H1 (cell line): ENCODE measurements around the gene AGAP1. TPM values are rescaled to one million over a fixed set of nuclear protein-coding genes. Genes with fewer than 3 reads are reported as not detected.

Experiments used
- CTCF ChIA-PET: fragments of 300-600 bp; sonication (Branson Sonifier 250); formaldehyde crosslinking; loops from one replicate; lab custom pipeline; 2021; ENCODE audit not compliant: partially characterized antibody; lab: Charles Lee
- POLR2A ChIA-PET: fragments of 300-600 bp; sonication (Branson Sonifier 250); formaldehyde crosslinking; loops from one replicate; lab custom pipeline; 2021; ENCODE audit warnings: inconsistent platforms; ENCODE audit not compliant: partially characterized antibody; lab: Charles Lee
- DNase-seq, 2 experiments: peaks; one replicate each; pipeline versions ENCODE4 v3.0.0 to v3.0.0-alpha.2; 2010 to 2022; ENCODE audit warnings: low spot score in 2 of 2, low read depth in 1 of 2, mixed read lengths in 1 of 2
- FAIRE-seq: peaks from 2 replicates; lab custom pipeline; 2011; peaks lifted over from hg19 to GRCh38; lab: Jason Lieb, UNC
- H2AFZ ChIP-seq: 2 replicates; pipeline ENCODE4 v1.8.1; 2012; ENCODE audit warnings: low read length, inconsistent platforms
- H2AK5ac ChIP-seq: 2 replicates; pipeline ENCODE4 v1.6.1; 2013; ENCODE audit warnings: low read depth, low read length
- H2BK120ac ChIP-seq: replicated peaks from 2 replicates; pipeline ENCODE3; 2013; ENCODE audit warnings: low read depth, low read length, inconsistent platforms
- H2BK12ac ChIP-seq: 2 replicates; pipeline ENCODE4 v1.6.1; 2013; ENCODE audit warnings: low read depth, low read length
- H2BK15ac ChIP-seq: 2 replicates; pipeline ENCODE4 v1.6.1; 2013; ENCODE audit warnings: low read length
- H2BK20ac ChIP-seq: 2 replicates; pipeline ENCODE4 v1.6.1; 2013; ENCODE audit warnings: low read length
- H2BK5ac ChIP-seq: 2 replicates; pipeline ENCODE4 v1.6.1; 2013; ENCODE audit warnings: low read depth, low read length
- H3K14ac ChIP-seq: 2 replicates; pipeline ENCODE4 v1.6.1; 2013; ENCODE audit warnings: inconsistent platforms; ENCODE audit not compliant: insufficient read length
- H3K18ac ChIP-seq: 2 replicates; pipeline ENCODE4 v1.6.1; 2013; ENCODE audit warnings: low read length; ENCODE audit errors: extremely low read depth
- H3K23ac ChIP-seq: 2 replicates; pipeline ENCODE4 v1.6.1; 2013; ENCODE audit warnings: inconsistent platforms; ENCODE audit not compliant: insufficient read length
- H3K23me2 ChIP-seq: 2 replicates; pipeline ENCODE4 v1.6.1; 2013; ENCODE audit warnings: low read depth, low read length
- H3K27ac ChIP-seq: 2 replicates; pipeline ENCODE4 v1.6.1; 2011; ENCODE audit warnings: low read depth, low read length, inconsistent platforms
- H3K27me3 ChIP-seq, 4 experiments: replicated peaks in 1 of 4; 1 replicate in 1 of 4; 2 replicates in 3 of 4; pipeline versions ENCODE4 v1.6.1 to v1.8.1; 2011 to 2013; ENCODE audit warnings: low read length in 3 of 4, mild to moderate bottlenecking in 3 of 4, inconsistent platforms in 2 of 4, mixed read lengths in 2 of 4, moderate library complexity in 1 of 4; ENCODE audit not compliant: control insufficient read depth in 3 of 4, insufficient read depth in 3 of 4; ENCODE audit errors: extremely low read depth in 1 of 4
- H3K36me3 ChIP-seq, 4 experiments: 2 replicates each; pipeline versions ENCODE4 v1.6.1 to v1.8.1; 2011 to 2013; ENCODE audit warnings: mild to moderate bottlenecking in 4 of 4, low read length in 3 of 4, moderate library complexity in 2 of 4, control low read depth in 1 of 4, inconsistent platforms in 1 of 4; ENCODE audit not compliant: insufficient read depth in 4 of 4, control insufficient read depth in 2 of 4
- H3K4ac ChIP-seq: replicated peaks from 2 replicates; pipeline ENCODE3; 2013; ENCODE audit warnings: low read length, low read depth, mixed read lengths, inconsistent platforms; ENCODE audit not compliant: insufficient read length
- H3K4me1 ChIP-seq, 4 experiments: replicated peaks in 1 of 4; 1 replicate in 1 of 4; 2 replicates in 3 of 4; pipeline versions ENCODE4 v1.6.1 to v1.8.1; 2011 to 2013; ENCODE audit warnings: low read length in 3 of 4, inconsistent platforms in 2 of 4, mixed read lengths in 1 of 4; ENCODE audit not compliant: insufficient read depth in 4 of 4, control insufficient read depth in 3 of 4
- H3K4me2 ChIP-seq, 2 experiments: 2 replicates each; pipeline versions ENCODE4 v1.6.1 to v1.8.1; 2011 to 2013; ENCODE audit warnings: low read depth in 2 of 2, low read length in 2 of 2, control low read depth in 1 of 2, inconsistent platforms in 1 of 2, mild to moderate bottlenecking in 1 of 2; ENCODE audit not compliant: insufficient read depth in 1 of 2
- H3K4me3 ChIP-seq, 4 experiments: fragments of 200-600, 300-600 bp in 1 of 4; sonication (generic), shearing (Covaris generic), sonication (Bioruptor Twin) in 1 of 4; 2 replicates each; pipeline versions ENCODE4 v1.5.1 to v1.8.1; 2011 to 2016; ENCODE audit warnings: low read length in 4 of 4, low read depth in 3 of 4, control low read depth in 2 of 4, inconsistent platforms in 2 of 4, mild to moderate bottlenecking in 2 of 4, mixed read lengths in 1 of 4, moderate library complexity in 1 of 4; ENCODE audit not compliant: insufficient read depth in 2 of 4; ENCODE audit errors: extremely low read depth in 1 of 4
- H3K56ac ChIP-seq: replicated peaks from 2 replicates; pipeline ENCODE3; 2013; ENCODE audit warnings: low read depth, mild to moderate bottlenecking, mixed read lengths, low read length, inconsistent platforms; ENCODE audit not compliant: insufficient read length
- H3K79me1 ChIP-seq: 2 replicates; pipeline ENCODE4 v1.6.1; 2013; ENCODE audit warnings: low read depth, low read length, control low read depth
- H3K79me2 ChIP-seq, 2 experiments: 2 replicates each; pipeline versions ENCODE4 v1.6.1 to v1.8.1; 2012 to 2013; ENCODE audit warnings: low read length in 2 of 2, mild to moderate bottlenecking in 2 of 2, inconsistent platforms in 1 of 2; ENCODE audit not compliant: insufficient read depth in 2 of 2, control insufficient read depth in 1 of 2
- H3K9ac ChIP-seq, 4 experiments: replicated peaks in 1 of 4; 1 replicate in 1 of 4; 2 replicates in 3 of 4; pipeline versions ENCODE4 v1.6.1 to v1.8.1; 2011 to 2013; ENCODE audit warnings: low read depth in 3 of 4, low read length in 3 of 4, control low read depth in 2 of 4, mild to moderate bottlenecking in 2 of 4, moderate library complexity in 2 of 4, inconsistent platforms in 1 of 4; ENCODE audit errors: extremely low read depth in 1 of 4
- H3K9me3 ChIP-seq, 2 experiments: 2 replicates each; pipeline versions ENCODE4 v1.6.1 to v1.8.1; 2012 to 2013; ENCODE audit warnings: mild to moderate bottlenecking in 2 of 2, moderate library complexity in 2 of 2, control low read depth in 1 of 2, inconsistent platforms in 1 of 2, low read depth in 1 of 2, low read length in 1 of 2, mixed read lengths in 1 of 2; ENCODE audit not compliant: insufficient read depth in 2 of 2
- H4K20me1 ChIP-seq, 2 experiments: replicated peaks in 1 of 2; 2 replicates each; pipeline versions ENCODE3 to v1.8.1; 2011 to 2013; ENCODE audit warnings: inconsistent platforms in 2 of 2, low read length in 2 of 2, mild to moderate bottlenecking in 1 of 2; ENCODE audit not compliant: insufficient read depth in 2 of 2, control insufficient read depth in 1 of 2
- H4K5ac ChIP-seq: 2 replicates; pipeline ENCODE4 v1.6.1; 2013; ENCODE audit warnings: low read length, low read depth, mixed read lengths, inconsistent platforms; ENCODE audit not compliant: insufficient read length
- H4K8ac ChIP-seq: 2 replicates; pipeline ENCODE4 v1.8.0; 2013; ENCODE audit warnings: mild to moderate bottlenecking, moderate library complexity, low read length, inconsistent platforms; ENCODE audit not compliant: insufficient read depth; ENCODE audit errors: extremely low read depth
- H4K91ac ChIP-seq: replicated peaks from 2 replicates; pipeline ENCODE3; 2013; ENCODE audit warnings: low read length, mixed read lengths, inconsistent platforms; ENCODE audit not compliant: insufficient read length
- ATF3 ChIP-seq: IDR thresholded peaks from 2 replicates; pipeline ENCODE4 v1.6.1; 2011; ENCODE audit warnings: low read depth, mild to moderate bottlenecking, low read length; ENCODE audit not compliant: insufficient read depth
- RAD21 ChIP-seq, 2 experiments: IDR thresholded peaks in 1 of 2; conservative IDR thresholded peaks in 1 of 2; 2 replicates each; pipeline ENCODE4 v1.6.1; 2011; ENCODE audit warnings: low read depth in 2 of 2, low read length in 2 of 2, improper control_type of control experiment in 1 of 2, inconsistent platforms in 1 of 2, mild to moderate bottlenecking in 1 of 2, moderate library complexity in 1 of 2
- SRF ChIP-seq: IDR thresholded peaks from 2 replicates; pipeline ENCODE4 v1.6.1; 2011; ENCODE audit warnings: mild to moderate bottlenecking, low read depth, low read length, moderate library complexity
- WGBS, 2 experiments: shearing (Covaris generic) in 1 of 2; methylation state at CpG; one replicate each; pipeline versions ENCODE4 v1.1.6 to v1.1.7; 2013 to 2015; ENCODE audit warnings: low lambda C conversion rate in 2 of 2, mixed read lengths in 2 of 2, inconsistent platforms in 1 of 2, low coverage in 1 of 2, missing lambda C conversion rate in 1 of 2; ENCODE audit not compliant: insufficient replicate concordance in 2 of 2, insufficient coverage in 1 of 2, insufficient read length in 1 of 2; ENCODE audit errors: extremely low coverage in 1 of 2, missing lambda C conversion rate in 1 of 2; 5-methylcytosine and 5-hydroxymethylcytosine counted together
- polyA plus RNA-seq, 7 experiments: library from polyadenylated mRNA; depleted of rRNA in 3 of 7; stranded (reverse) in 5 of 7; unstranded in 2 of 7; fragments of >200 nt in 5 of 7; fragments of 200-250 nt in 2 of 7; gene quantifications; 1 replicate in 5 of 7; 2 replicates in 1 of 7; 4 replicates in 1 of 7; pipeline versions ENCODE4 v1.2.1 to v1.2.3, GENCODE V29; 2011 to 2013; ENCODE audit warnings: missing spikeins in 2 of 7, mixed read lengths in 2 of 7
- total RNA-seq: library from RNA; stranded (reverse); fragmentation: NEBNext Ultra II Directional; extraction: Animal tissue kit (Norgen Biotek cat#: 25700); gene quantifications from 2 replicates; pipeline ENCODE4 v1.2.1, GENCODE V29; 2021

AGAP1 gene
- total and polyA plus RNA-seq, 2 of the 8 experiments (the other 6 are each of a cell fraction or from before 2014, with no cell fraction given) = 18.1 to 39.4 TPM

DNA sequence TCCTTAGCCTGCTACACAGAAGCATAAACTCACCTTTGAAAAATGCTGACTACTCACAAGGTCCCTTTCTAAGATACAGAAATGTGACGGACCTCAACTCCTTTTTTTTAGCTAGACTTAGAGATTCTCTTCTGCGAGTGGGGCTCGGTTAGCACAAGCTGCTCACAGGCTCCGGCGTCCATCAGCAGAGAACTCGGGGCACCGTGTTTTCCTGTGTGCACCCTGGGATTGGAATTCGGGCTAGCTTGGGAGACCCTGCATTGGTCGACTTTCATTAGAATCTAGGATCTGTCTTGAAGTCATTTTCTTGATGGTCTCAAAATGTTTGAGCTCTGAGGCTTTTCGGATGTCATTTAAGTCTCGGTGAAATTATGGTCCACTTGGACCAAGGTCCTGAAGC is 483.1 kb downstream of the AGAP1 start:
- Histone ChIP-seq H3K18ac (no peak overlapping the region), H2BK20ac (no peak overlapping the region), H3K23me2 (no peaks in the 10 kb centered on the region), H3K56ac (no peak overlapping the region), H4K20me1 (no peaks in the 10 kb centered on the region), H2AK5ac (no peak overlapping the region), H3K14ac (no peak overlapping the region), H3K27ac (no peak overlapping the region), H3K4me3 (no peak overlapping the region), H3K4me2 (no peak overlapping the region), H2BK12ac (no peak overlapping the region), H4K91ac (no peak overlapping the region), H2BK5ac (no peak overlapping the region), H2BK15ac (no peak overlapping the region), H3K23ac (no peak overlapping the region), H3K9me3 (no peaks in the 10 kb centered on the region), H2AFZ (no peak overlapping the region), H3K36me3 (no peaks in the 10 kb centered on the region), H3K4ac (no peak overlapping the region), H2BK120ac (no peak overlapping the region), H4K5ac (no peak overlapping the region), H4K8ac (no peak overlapping the region), H3K9ac (no peak overlapping the region), H3K27me3 (no peaks in the 10 kb centered on the region), H3K79me2 (no peaks in the 10 kb centered on the region), H3K4me1 (no peaks in the 10 kb centered on the region), H3K79me1 (no peaks in the 10 kb centered on the region)
- TF ChIP-seq RAD21 (IDR thresholded peaks at IDR 0.05 in 1 of 2, conservative IDR thresholded peaks at IDR 0.05 in 1 of 2; ENCODE audit: low read depth in 2 of 2, low read length in 2 of 2) = no peak
- no peak for TF ChIP-seq SRF
- no peak for TF ChIP-seq ATF3
- POLR2A ChIA-PET = interaction anchor here (1.5 kb wide), 1 partner anchor 10 kb away, joined by 3 read pairs; no protein-coding TSS in a partner anchor
- CTCF ChIA-PET = interaction anchor here (0.9 to 2.3 kb wide), 8 partner anchors 10 to 204 kb away, joined by 3 to 15 read pairs (median 4); no protein-coding TSS in a partner anchor
- DNase-seq (no peak), FAIRE-seq (no peak)
- WGBS, 2 experiments = 95% methylated on average over 11 of the region's 11 CpGs; no CpG with 5 or more reads in 1 of the 2 experiments
